SU-DHL-6 (cell line): ENCODE results near the gene L3HYPDH.

Experiments used
- H2AFZ ChIP-seq: fragments of 200-600 bp; sonication (generic); 2 replicates; pipeline ENCODE4 v1.6.1; 2014; ENCODE audit warnings: low read depth, mild to moderate bottlenecking, moderate library complexity, mixed read lengths, antibody characterized with exemption, low read length; ENCODE audit not compliant: severe bottlenecking
- H3F3A ChIP-seq: fragments of 200-600 bp; shearing (Covaris generic); 2 replicates; pipeline ENCODE4 v1.6.0; 2016; ENCODE audit warnings: antibody characterized with exemption, mild to moderate bottlenecking; ENCODE audit not compliant: insufficient read depth
- H3K27ac ChIP-seq: fragments of 200-600 bp; sonication (generic); 2 replicates; pipeline ENCODE4 v1.5.1; 2016; ENCODE audit warnings: low read depth, mild to moderate bottlenecking, low read length, moderate library complexity, mixed read lengths
- H3K27me3 ChIP-seq: fragments of 200-600 bp; sonication (generic), shearing (Covaris generic); 2 replicates; pipeline ENCODE4 v1.6.0; 2014; ENCODE audit warnings: mild to moderate bottlenecking, low read length
- H3K36me3 ChIP-seq: fragments of 200-600 bp; sonication (generic); 2 replicates; pipeline ENCODE4 v1.6.1; 2014; ENCODE audit warnings: mild to moderate bottlenecking, low read length, mixed read lengths
- H3K4me2 ChIP-seq: fragments of 300-600, 200-600 bp; shearing (Covaris generic), sonication (generic); 2 replicates; pipeline ENCODE4 v1.6.0; 2014; ENCODE audit warnings: low read length, low read depth, mild to moderate bottlenecking; ENCODE audit not compliant: poor library complexity, severe bottlenecking
- H3K4me3 ChIP-seq: fragments of 200-600 bp; sonication (generic); 2 replicates; pipeline ENCODE4 v1.5.1; 2014; ENCODE audit warnings: antibody characterized with exemption, low read length, mild to moderate bottlenecking, mixed read lengths; ENCODE audit not compliant: insufficient read depth, poor library complexity, severe bottlenecking
- H3K79me2 ChIP-seq: fragments of 200-600 bp; sonication (generic); 2 replicates; pipeline ENCODE4 v1.6.1; 2014; ENCODE audit warnings: mild to moderate bottlenecking, low read length, moderate library complexity; ENCODE audit not compliant: insufficient read depth
- H3K9ac ChIP-seq: fragments of 200-600 bp; sonication (generic); 2 replicates; pipeline ENCODE4 v1.7.0; 2014; ENCODE audit warnings: mild to moderate bottlenecking, low read length
- H3K9me2 ChIP-seq: fragments of 200-600 bp; sonication (generic); replicated peaks from 2 replicates; pipeline ENCODE4 v1.6.1; 2014; ENCODE audit warnings: low read length; ENCODE audit not compliant: insufficient read depth
- H3K9me3 ChIP-seq: fragments of 200-600 bp; sonication (generic); 2 replicates; pipeline ENCODE4 v1.6.1; 2014; ENCODE audit warnings: low read length, mixed read lengths; ENCODE audit not compliant: insufficient read depth
- H4K20me1 ChIP-seq: fragments of 200-600 bp; sonication (generic); 2 replicates; pipeline ENCODE4 v1.6.1; 2014; ENCODE audit warnings: low read depth, mild to moderate bottlenecking, antibody characterized with exemption, low read length, moderate library complexity, mixed read lengths
- CTCF ChIP-seq: fragments of 200-600 bp; sonication (generic); IDR thresholded peaks from one replicate; pipeline ENCODE4 v1.5.1; 2017; ENCODE audit warnings: antibody characterized with exemption, mild to moderate bottlenecking, low read length, moderate library complexity; ENCODE audit not compliant: insufficient read depth, poor library complexity, severe bottlenecking
- EZH2phosphoT487 ChIP-seq: fragments of 200-600 bp; sonication (generic), shearing (Covaris generic); conservative IDR thresholded peaks from 2 replicates; pipeline ENCODE4 v1.6.1; 2018; ENCODE audit warnings: mild to moderate bottlenecking, antibody characterized with exemption, low read length, moderate library complexity, mixed read lengths

Gene L3HYPDH

GRCh38 chr14:59483363-59483762 lies 845 bp downstream of the L3HYPDH start:
- Histone ChIP-seq H3K27me3 (no peaks in the 10 kb centered on the region), H3K9ac (peak overlapping the region; percentile 91), H3K36me3 (peaks cover 12% of the 10 kb centered on the region), H3K9me2 (no peaks in the 10 kb centered on the region), H3K9me3 (no peaks in the 10 kb centered on the region), H4K20me1 (no peaks in the 10 kb centered on the region), H3F3A (peaks cover 4% of the 10 kb centered on the region; the same call in 1 of the 2 replicates), H3K4me3 (peak overlapping the region; percentile 93), H2AFZ (peak overlapping the region; percentile 82), H3K4me2 (peak overlapping the region; percentile 78), H3K27ac (no peak overlapping the region), H3K79me2 (peaks cover 54% of the 10 kb centered on the region)
- TF ChIP-seq EZH2phosphoT487 (no peak), CTCF (no peak)

- peaks cover 6% of the 10 kb centered on the region for H3K36me3 ChIP-seq
- H3K79me2 ChIP-seq, result peaks cover 54% of the 10 kb centered on the region
- H4K20me1 ChIP-seq, result no peaks in the 10 kb centered on the region
- H3K9me3 ChIP-seq, result no peaks in the 10 kb centered on the region
- peak overlapping the region; percentile 93 for H3K4me3 ChIP-seq
- H3K9ac ChIP-seq, result peak overlapping the region; percentile 91
- no peaks in the 10 kb centered on the region for H3K27me3 ChIP-seq
- H2AFZ ChIP-seq, result no peak overlapping the region
- no peak overlapping the region for H3K27ac ChIP-seq
- H3K4me2 ChIP-seq, result peak overlapping the region; percentile 78
- no peaks in the 10 kb centered on the region for H3K9me2 ChIP-seq
- TF ChIP-seq EZH2phosphoT487 (no peak), CTCF (no peak)
- peaks cover 4% of the 10 kb centered on the region; the same call in 1 of the 2 replicates for H3F3A ChIP-seq
Observed at GRCh38 chr14:59482541-59483331, 1.5 kb downstream of the L3HYPDH start.

GRCh38 chr14:59481871-59482540 lies 2.2 kb downstream of the L3HYPDH start:
- no peak for TF ChIP-seq CTCF
- Histone ChIP-seq H3K27me3 (no peaks in the 10 kb centered on the region), H3K9me2 (no peaks in the 10 kb centered on the region), H3K4me3 (no peak overlapping the region), H4K20me1 (no peaks in the 10 kb centered on the region), H2AFZ (no peak overlapping the region), H3K9me3 (no peaks in the 10 kb centered on the region), H3F3A (peaks cover 4% of the 10 kb centered on the region; the same call in 1 of the 2 replicates), H3K9ac (peak overlapping the region; percentile 91), H3K36me3 (peaks cover 2% of the 10 kb centered on the region; the same call in 1 of the 2 replicates), H3K27ac (no peak overlapping the region), H3K4me2 (peak overlapping the region; percentile 78), H3K79me2 (peaks cover 54% of the 10 kb centered on the region)
